ENCODE results near the gene SGK1. TPM values are rescaled to one million over a fixed set of nuclear protein-coding genes. Genes with fewer than 3 reads are reported as not detected.

SGK1 gene
- 48.7 and 50.2 TPM in 2 replicates for total RNA-seq

GRCh38 chr6:134317471-134318131, at the start of gene SGK1:
Gene SGK1, minus strand, starts transcription at chr6:134318112. Its CDS starts 652 bp downstream, at chr6:134317460.
- Mint-ChIP-seq H3K36me3 (ENCODE audit: low read depth) (peaks cover 6% of the 10 kb centered on the region), H3K27ac (peak within 1 kb of the TSS; percentile 57), H3K27me3 (ENCODE audit: insufficient read depth) (peaks cover 16% of the 10 kb centered on the region), H3K4me1 (ENCODE audit: low read depth) (peaks cover 39% of the 10 kb centered on the region), H3K4me3 (peak within 1 kb of the TSS; percentile 91), H3K9me3 (peaks cover 13% of the 10 kb centered on the region)
- peak; percentile 3 for DNase-seq (ENCODE audit: low spot score)
- intact Hi-C loops (cut with micrococcal nuclease): loop anchor here (2.0 to 10.0 kb wide), 5 partner anchors 35 to 507 kb away; no protein-coding TSS in a partner anchor

GRCh38 chr6:134363323-134364039, 45.6 kb upstream of the SGK1 start:
- Mint-ChIP-seq H3K27me3 (ENCODE audit: insufficient read depth) (no peaks in the 10 kb centered on the region), H3K27ac (no peak overlapping the region), H3K9me3 (no peaks in the 10 kb centered on the region), H3K4me1 (ENCODE audit: low read depth) (peaks cover 3% of the 10 kb centered on the region), H3K36me3 (ENCODE audit: low read depth) (no peaks in the 10 kb centered on the region), H3K4me3 (no peak overlapping the region)
- intact Hi-C loops (cut with micrococcal nuclease): no loop called here
- DNase-seq (ENCODE audit: low spot score): no peak

- Mint-ChIP-seq H3K9me3 (peaks cover 4% of the 10 kb centered on the region), H3K36me3 (ENCODE audit: low read depth) (peaks cover 3% of the 10 kb centered on the region), H3K4me1 (ENCODE audit: low read depth) (peaks cover 7% of the 10 kb centered on the region), H3K27ac (no peak overlapping the region), H3K4me3 (no peak overlapping the region), H3K27me3 (ENCODE audit: insufficient read depth) (no peaks in the 10 kb centered on the region)
- intact Hi-C loops (cut with micrococcal nuclease): no loop called here
- no peak for DNase-seq (ENCODE audit: low spot score)
These were observed 43.1 kb upstream of the SGK1 start for GRCh38 chr6:134361011-134361410.

- no peak overlapping the region for H3K4me3 Mint-ChIP-seq
- H3K9me3 Mint-ChIP-seq: peaks cover 4% of the 10 kb centered on the region
- H3K27me3 Mint-ChIP-seq (ENCODE audit: insufficient read depth): no peaks in the 10 kb centered on the region
- peaks cover 7% of the 10 kb centered on the region for H3K36me3 Mint-ChIP-seq (ENCODE audit: low read depth)
- intact Hi-C loops (cut with micrococcal nuclease): no loop called here
- H3K27ac Mint-ChIP-seq: no peak overlapping the region
- H3K4me1 Mint-ChIP-seq (ENCODE audit: low read depth): peaks cover 7% of the 10 kb centered on the region
- DNase-seq (ENCODE audit: low spot score): no peak
These were observed 41.4 kb upstream of the SGK1 start for GRCh38 chr6:134359302-134359701.

GRCh38 chr6:134358320-134358719, 40.4 kb upstream of the SGK1 start:
- H3K27me3 Mint-ChIP-seq (ENCODE audit: insufficient read depth): no peaks in the 10 kb centered on the region
- H3K27ac Mint-ChIP-seq: peak overlapping the region; percentile 6
- peaks cover 4% of the 10 kb centered on the region for H3K9me3 Mint-ChIP-seq
- no peak overlapping the region for H3K4me3 Mint-ChIP-seq
- no peak for DNase-seq (ENCODE audit: low spot score)
- peaks cover 9% of the 10 kb centered on the region for H3K36me3 Mint-ChIP-seq (ENCODE audit: low read depth)
- H3K4me1 Mint-ChIP-seq (ENCODE audit: low read depth): peaks cover 14% of the 10 kb centered on the region
- intact Hi-C loops (cut with micrococcal nuclease): no loop called here

GRCh38 chr6:134357022-134357487, 39.1 kb upstream of the SGK1 start:
- intact Hi-C loops (cut with micrococcal nuclease): no loop called here
- Mint-ChIP-seq H3K4me1 (ENCODE audit: low read depth) (peaks cover 27% of the 10 kb centered on the region), H3K4me3 (no peak overlapping the region), H3K36me3 (ENCODE audit: low read depth) (peaks cover 9% of the 10 kb centered on the region), H3K9me3 (peaks cover 4% of the 10 kb centered on the region), H3K27ac (no peak overlapping the region), H3K27me3 (ENCODE audit: insufficient read depth) (no peaks in the 10 kb centered on the region)
- no peak for DNase-seq (ENCODE audit: low spot score)

GRCh38 chr6:134356405-134356804, 38.5 kb upstream of the SGK1 start:
- no peaks in the 10 kb centered on the region for H3K27me3 Mint-ChIP-seq (ENCODE audit: insufficient read depth)
- H3K9me3 Mint-ChIP-seq: peaks cover 4% of the 10 kb centered on the region
- no peak overlapping the region for H3K27ac Mint-ChIP-seq
- no peak overlapping the region for H3K4me3 Mint-ChIP-seq
- peaks cover 9% of the 10 kb centered on the region for H3K36me3 Mint-ChIP-seq (ENCODE audit: low read depth)
- intact Hi-C loops (cut with micrococcal nuclease): no loop called here
- H3K4me1 Mint-ChIP-seq (ENCODE audit: low read depth): peaks cover 33% of the 10 kb centered on the region
- no peak for DNase-seq (ENCODE audit: low spot score)

- H3K27ac Mint-ChIP-seq: peak overlapping the region; percentile 49
These were observed 35.0 kb upstream of the SGK1 start for GRCh38 chr6:134352786-134353480.

GRCh38 chr6:134351615-134352474, 33.9 kb upstream of the SGK1 start:
- H3K36me3 Mint-ChIP-seq (ENCODE audit: low read depth): peaks cover 9% of the 10 kb centered on the region
- peak; percentile 9 for DNase-seq (ENCODE audit: low spot score)
- H3K27me3 Mint-ChIP-seq (ENCODE audit: insufficient read depth): no peaks in the 10 kb centered on the region
- intact Hi-C loops (cut with micrococcal nuclease): loop anchor here (2.0 to 5.0 kb wide), 6 partner anchors 21 to 173 kb away; no protein-coding TSS in a partner anchor
- H3K27ac Mint-ChIP-seq: peak overlapping the region; percentile 86
- peaks cover 4% of the 10 kb centered on the region for H3K9me3 Mint-ChIP-seq
- peaks cover 31% of the 10 kb centered on the region for H3K4me1 Mint-ChIP-seq (ENCODE audit: low read depth)
- H3K4me3 Mint-ChIP-seq: peak overlapping the region; percentile 77

More at GRCh38 chr6:134352786-134353480, 35.0 kb upstream of the SGK1 start:
- intact Hi-C loops (cut with micrococcal nuclease): loop anchor here (1.0 to 5.0 kb wide), 8 partner anchors 20 to 626 kb away; no protein-coding TSS in a partner anchor
- H3K36me3 Mint-ChIP-seq (ENCODE audit: low read depth): peaks cover 9% of the 10 kb centered on the region
- H3K27me3 Mint-ChIP-seq (ENCODE audit: insufficient read depth): no peaks in the 10 kb centered on the region
- H3K9me3 Mint-ChIP-seq: peaks cover 4% of the 10 kb centered on the region
- DNase-seq (ENCODE audit: low spot score): no peak
- H3K4me1 Mint-ChIP-seq (ENCODE audit: low read depth): peaks cover 30% of the 10 kb centered on the region
- peak overlapping the region; percentile 77 for H3K4me3 Mint-ChIP-seq

- Mint-ChIP-seq H3K4me1 (ENCODE audit: low read depth) (peaks cover 35% of the 10 kb centered on the region), H3K4me3 (no peak overlapping the region), H3K27me3 (ENCODE audit: insufficient read depth) (no peaks in the 10 kb centered on the region), H3K36me3 (ENCODE audit: low read depth) (no peaks in the 10 kb centered on the region), H3K27ac (no peak overlapping the region), H3K9me3 (no peaks in the 10 kb centered on the region)
- no peak for DNase-seq (ENCODE audit: low spot score)
- intact Hi-C loops (cut with micrococcal nuclease): no loop called here
These were observed 30.2 kb upstream of the SGK1 start for GRCh38 chr6:134347885-134348805.

GRCh38 chr6:134346932-134347545, 29.1 kb upstream of the SGK1 start:
- peaks cover 4% of the 10 kb centered on the region for H3K36me3 Mint-ChIP-seq (ENCODE audit: low read depth)
- H3K27me3 Mint-ChIP-seq (ENCODE audit: insufficient read depth): no peaks in the 10 kb centered on the region
- intact Hi-C loops (cut with micrococcal nuclease): no loop called here
- DNase-seq (ENCODE audit: low spot score): no peak
- H3K9me3 Mint-ChIP-seq: no peaks in the 10 kb centered on the region
- H3K27ac Mint-ChIP-seq: no peak overlapping the region
- H3K4me1 Mint-ChIP-seq (ENCODE audit: low read depth): peaks cover 24% of the 10 kb centered on the region
- no peak overlapping the region for H3K4me3 Mint-ChIP-seq
